ENCODE data around the gene GRIP2. TPM values are rescaled to one million over a fixed set of nuclear protein-coding genes. Genes with fewer than 3 reads are reported as not detected.

GRIP2 gene
- polyA plus RNA-seq, 1 donor from 2014 or later = 8.6 TPM

DNA sequence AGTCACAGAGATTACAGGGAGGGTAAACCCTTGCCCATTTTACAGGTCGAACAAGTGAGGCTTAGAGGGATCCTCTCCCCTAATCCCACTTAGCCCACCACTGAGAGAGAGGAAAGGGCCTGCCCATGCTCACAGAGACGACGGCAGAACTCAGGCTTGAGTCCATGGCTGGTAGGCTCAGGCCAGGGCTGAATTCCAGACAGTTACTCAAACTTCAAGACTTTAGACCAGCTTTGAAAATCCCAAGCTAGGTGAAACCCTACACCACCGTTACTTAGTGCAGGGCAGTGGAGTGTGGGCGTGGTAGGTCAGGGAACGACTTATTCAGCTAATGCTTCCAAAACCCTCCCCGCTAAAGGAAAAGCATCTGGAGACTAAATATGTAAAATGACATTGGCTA, 16.4 kb downstream of the GRIP2 start:
- Histone ChIP-seq H3K9me3 (ENCODE audit: low read length) (no peaks in the 10 kb centered on the region), H2AFZ (ENCODE audit: low read depth, low read length) (no peak overlapping the region), H3K27ac (ENCODE audit: low read length) (no peak overlapping the region), H3K9me2 (ENCODE audit: insufficient read depth, low read length) (no peaks in the 10 kb centered on the region), H3K9ac (ENCODE audit: low read length) (no peak overlapping the region), H3K4me2 (ENCODE audit: low read length) (no peak overlapping the region), H3F3A (ENCODE audit: insufficient read depth, low read length, poor library complexity, severe bottlenecking) (no peaks in the 10 kb centered on the region), H4K20me1 (ENCODE audit: insufficient read depth) (no peaks in the 10 kb centered on the region), H3K4me3 (ENCODE audit: low read length) (no peak overlapping the region), H3K79me2 (replicated peaks; ENCODE audit: insufficient read depth, low read length) (no peaks in the 10 kb centered on the region), H3K36me3 (ENCODE audit: insufficient read depth, low read length) (no peaks in the 10 kb centered on the region), H3K27me3 (ENCODE audit: insufficient read depth, low read depth, low read length) (no peaks in the 10 kb centered on the region)
- TF ChIP-seq TAF1 (IDR thresholded peaks at IDR 0.05; ENCODE audit: low read depth) (no peak), POLR2AphosphoS5 (IDR thresholded peaks at IDR 0.05) (no peak), REST (IDR thresholded peaks at IDR 0.05; ENCODE audit: borderline replicate concordance) (no peak), RAD21 (conservative IDR thresholded peaks at IDR 0.05) (no peak), MXI1 (conservative IDR thresholded peaks at IDR 0.05; ENCODE audit: poor library complexity, severe bottlenecking) (no peak), CTCF (IDR thresholded peaks at IDR 0.05; ENCODE audit: poor library complexity, severe bottlenecking) (no peak), EP300 (conservative IDR thresholded peaks at IDR 0.05; ENCODE audit: poor library complexity, severe bottlenecking) (no peak), SMC3 (conservative IDR thresholded peaks at IDR 0.05; ENCODE audit: poor library complexity) (no peak), EZH2 (IDR thresholded peaks at IDR 0.05; ENCODE audit: borderline replicate concordance, insufficient read depth, low read length, poor library complexity, severe bottlenecking) (no peak)

GRCh38 chr3:14522768-14523167, 17.4 kb downstream of the GRIP2 start:
- Histone ChIP-seq H3K9me3 (ENCODE audit: low read length) (no peaks in the 10 kb centered on the region), H3K9me2 (ENCODE audit: insufficient read depth, low read length) (no peaks in the 10 kb centered on the region), H3K4me2 (ENCODE audit: low read length) (no peak overlapping the region), H3K4me3 (ENCODE audit: low read length) (no peak overlapping the region), H3K27me3 (ENCODE audit: insufficient read depth, low read depth, low read length) (no peaks in the 10 kb centered on the region), H3K9ac (ENCODE audit: low read length) (no peak overlapping the region), H3F3A (ENCODE audit: insufficient read depth, low read length, poor library complexity, severe bottlenecking) (no peaks in the 10 kb centered on the region), H2AFZ (ENCODE audit: low read depth, low read length) (no peak overlapping the region), H3K36me3 (ENCODE audit: insufficient read depth, low read length) (no peaks in the 10 kb centered on the region), H3K79me2 (replicated peaks; ENCODE audit: insufficient read depth, low read length) (no peaks in the 10 kb centered on the region), H4K20me1 (ENCODE audit: insufficient read depth) (no peaks in the 10 kb centered on the region), H3K27ac (ENCODE audit: low read length) (no peak overlapping the region)
- TF ChIP-seq REST (IDR thresholded peaks at IDR 0.05; ENCODE audit: borderline replicate concordance) (no peak), POLR2AphosphoS5 (IDR thresholded peaks at IDR 0.05) (no peak), TAF1 (IDR thresholded peaks at IDR 0.05; ENCODE audit: low read depth) (no peak), EP300 (conservative IDR thresholded peaks at IDR 0.05; ENCODE audit: poor library complexity, severe bottlenecking) (no peak), SMC3 (conservative IDR thresholded peaks at IDR 0.05; ENCODE audit: poor library complexity) (no peak), RAD21 (conservative IDR thresholded peaks at IDR 0.05) (no peak), CTCF (IDR thresholded peaks at IDR 0.05; ENCODE audit: poor library complexity, severe bottlenecking) (no peak), EZH2 (IDR thresholded peaks at IDR 0.05; ENCODE audit: borderline replicate concordance, insufficient read depth, low read length, poor library complexity, severe bottlenecking) (no peak), MXI1 (conservative IDR thresholded peaks at IDR 0.05; ENCODE audit: poor library complexity, severe bottlenecking) (no peak)
